ENCODE data around the gene VPS52. TPM values are rescaled to one million over a fixed set of nuclear protein-coding genes. Genes with fewer than 3 reads are reported as not detected.

The VPS52 gene
- total and polyA plus RNA-seq, 9 of the 15 experiments (the other 6 are each of a cell fraction or from before 2014, with no cell fraction given) = 24.4 to 103 (median 40.2) TPM

- TF ChIP-seq RREB1 (CRISPR knock-in tag; IDR thresholded peaks at IDR 0.05) (no peak), AFF1 (IDR thresholded peaks at IDR 0.05; ENCODE audit: low read depth in 1 of 2, partially characterized antibody in 2 of 2) (peak in 1 of 2 experiments; percentile 40), ERF (CRISPR knock-in tag; IDR thresholded peaks at IDR 0.05) (peak; percentile 19; the same call in 1 of the 2 replicates), E2F6 (IDR thresholded peaks at IDR 0.05; ENCODE audit: borderline replicate concordance in 1 of 2, extremely low read depth in 1 of 2, insufficient read depth in 1 of 2, insufficient read length in 1 of 2, low read depth in 1 of 2, low read length in 1 of 2, poor library complexity in 1 of 2, severe bottlenecking in 1 of 2) (peak in 1 of 2 experiments; percentile 41), HES1 (IDR thresholded peaks at IDR 0.05; ENCODE audit: low read depth) (0 out of 2 replicates have a peak, but pooled peaks have one; percentile 9), CREB3 (tag; conservative IDR thresholded peaks at IDR 0.05; ENCODE audit: low read depth) (peak; percentile 72; the same call in 1 of the 2 replicates), ID3 (CRISPR knock-in tag; IDR thresholded peaks at IDR 0.05) (no peak), ID3 (tag; IDR thresholded peaks at IDR 0.05) (peak; percentile 52; the same call in 1 of the 2 replicates), FIP1L1 (IDR thresholded peaks at IDR 0.05; ENCODE audit: low read depth, low read length, poor library complexity, severe bottlenecking) (peak; percentile 9), NKRF (IDR thresholded peaks at IDR 0.05; ENCODE audit: borderline replicate concordance) (peak; percentile 70; the same call in 1 of the 2 replicates)
Observed at GRCh38 chr6:33248643-33248931, 23.1 kb downstream of the VPS52 start (continued).
